SK-N-SH treated with all-trans-retinoic acid at 6 μM for 48 hours (cell line): ENCODE measurements around the gene PHF20.

ENCODE experiments used
- ESRRG ChIP-seq: fragments of 250-450 bp; sonication (Bioruptor Pico); IDR thresholded peaks from 2 replicates; pipeline ENCODE4 v1.6.1; 2021; ENCODE audit warnings: mild to moderate bottlenecking
- GLIS3 ChIP-seq: fragments of 250-450 bp; sonication (Bioruptor Pico); IDR thresholded peaks from 2 replicates; pipeline ENCODE4 v1.5.0; 2020; ENCODE audit warnings: mild to moderate bottlenecking, moderate library complexity
- RARB ChIP-seq: fragments of 250-450 bp; sonication (Bioruptor Pico); IDR thresholded peaks from 2 replicates; pipeline ENCODE4 v1.8.0; 2021; ENCODE audit warnings: mild to moderate bottlenecking, moderate library complexity
- TOX ChIP-seq: fragments of 250-450 bp; sonication (Bioruptor Pico); IDR thresholded peaks from 2 replicates; pipeline ENCODE4 v1.8.0; 2021; ENCODE audit warnings: mild to moderate bottlenecking, moderate library complexity, borderline replicate concordance
- ZC3H10 ChIP-seq: fragments of 250-450 bp; sonication (Bioruptor Pico); IDR thresholded peaks from 2 replicates; pipeline ENCODE4 v1.5.1; 2021; ENCODE audit warnings: mild to moderate bottlenecking, moderate library complexity
- ZFP3 ChIP-seq: fragments of 250-450 bp; sonication (Bioruptor Pico); IDR thresholded peaks from 2 replicates; pipeline ENCODE4 v1.5.0; 2020; ENCODE audit warnings: mild to moderate bottlenecking, moderate library complexity
- ZNF565 ChIP-seq: fragments of 450-650 bp; formaldehyde crosslinking; conservative IDR thresholded peaks from 2 replicates; pipeline ENCODE4 v1.5.0; 2020; ENCODE audit warnings: low read depth, mild to moderate bottlenecking, moderate library complexity
- ZNF8 ChIP-seq: fragments of 450-650 bp; formaldehyde crosslinking; IDR thresholded peaks from 2 replicates; pipeline ENCODE4 v1.5.0; 2020; ENCODE audit warnings: mild to moderate bottlenecking, moderate library complexity
- TF ChIP-seq, protein P1 (sequence below): fragments of 250-450 bp; sonication (Bioruptor Pico); IDR thresholded peaks from 2 replicates; pipeline ENCODE4 v1.5.1; 2021; ENCODE audit warnings: mild to moderate bottlenecking, moderate library complexity
- TF ChIP-seq, protein P2 (sequence below): fragments of 250-450 bp; sonication (Bioruptor Pico); IDR thresholded peaks from 2 replicates; pipeline ENCODE4 v1.5.1; 2020; ENCODE audit warnings: low read depth, mild to moderate bottlenecking, moderate library complexity
- TF ChIP-seq, protein P3 (sequence below): fragments of 250-450 bp; sonication (Bioruptor Pico); IDR thresholded peaks from 2 replicates; pipeline ENCODE4 v1.8.0; 2020; ENCODE audit warnings: mild to moderate bottlenecking, moderate library complexity, borderline replicate concordance
- TF ChIP-seq, protein P4 (sequence below): fragments of 250-450 bp; sonication (Bioruptor Pico); IDR thresholded peaks from 2 replicates; pipeline ENCODE4 v1.8.0; 2021; ENCODE audit warnings: low read depth, mild to moderate bottlenecking, moderate library complexity, borderline replicate concordance
- TF ChIP-seq, protein P5 (sequence below): fragments of 250-450 bp; sonication (Bioruptor Pico); IDR thresholded peaks from 2 replicates; pipeline ENCODE4 v1.5.0; 2020; ENCODE audit warnings: mild to moderate bottlenecking, moderate library complexity

DNA sequence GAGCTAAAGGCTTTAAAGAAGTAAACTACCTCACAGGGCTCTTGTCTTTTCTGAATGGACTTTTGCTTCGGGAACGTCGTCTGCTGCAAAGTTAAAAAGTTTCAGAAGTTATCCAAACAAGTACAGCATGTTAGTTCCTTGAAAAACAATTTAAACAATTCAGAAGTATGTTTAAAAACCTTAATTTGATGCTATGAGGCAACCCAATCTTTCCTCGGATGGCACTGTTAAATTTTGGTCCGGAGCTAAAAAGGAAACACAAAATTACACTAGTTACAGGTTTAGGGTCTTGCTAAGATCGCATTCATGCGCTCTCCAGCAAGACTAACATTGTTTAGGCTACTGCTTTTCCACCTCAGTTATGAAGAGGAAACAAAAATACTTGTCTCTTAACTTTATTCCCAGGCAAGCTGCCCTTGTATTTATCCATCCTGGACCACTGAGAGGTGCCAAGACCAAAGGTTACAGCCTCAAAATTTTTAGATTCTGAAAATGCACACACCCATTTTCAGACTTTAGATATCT is 42.5 kb upstream of the PHF20 start:
- TF ChIP-seq, protein P1, sequence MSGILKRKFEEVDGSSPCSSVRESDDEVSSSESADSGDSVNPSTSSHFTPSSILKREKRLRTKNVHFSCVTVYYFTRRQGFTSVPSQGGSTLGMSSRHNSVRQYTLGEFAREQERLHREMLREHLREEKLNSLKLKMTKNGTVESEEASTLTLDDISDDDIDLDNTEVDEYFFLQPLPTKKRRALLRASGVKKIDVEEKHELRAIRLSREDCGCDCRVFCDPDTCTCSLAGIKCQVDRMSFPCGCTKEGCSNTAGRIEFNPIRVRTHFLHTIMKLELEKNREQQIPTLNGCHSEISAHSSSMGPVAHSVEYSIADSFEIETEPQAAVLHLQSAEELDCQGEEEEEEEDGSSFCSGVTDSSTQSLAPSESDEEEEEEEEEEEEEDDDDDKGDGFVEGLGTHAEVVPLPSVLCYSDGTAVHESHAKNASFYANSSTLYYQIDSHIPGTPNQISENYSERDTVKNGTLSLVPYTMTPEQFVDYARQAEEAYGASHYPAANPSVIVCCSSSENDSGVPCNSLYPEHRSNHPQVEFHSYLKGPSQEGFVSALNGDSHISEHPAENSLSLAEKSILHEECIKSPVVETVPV = no peak
- TF ChIP-seq ZNF8 (CRISPR knock-in tag) = no peak
- no peak for TF ChIP-seq ZNF565 (CRISPR knock-in tag)
- TF ChIP-seq, protein P2, sequence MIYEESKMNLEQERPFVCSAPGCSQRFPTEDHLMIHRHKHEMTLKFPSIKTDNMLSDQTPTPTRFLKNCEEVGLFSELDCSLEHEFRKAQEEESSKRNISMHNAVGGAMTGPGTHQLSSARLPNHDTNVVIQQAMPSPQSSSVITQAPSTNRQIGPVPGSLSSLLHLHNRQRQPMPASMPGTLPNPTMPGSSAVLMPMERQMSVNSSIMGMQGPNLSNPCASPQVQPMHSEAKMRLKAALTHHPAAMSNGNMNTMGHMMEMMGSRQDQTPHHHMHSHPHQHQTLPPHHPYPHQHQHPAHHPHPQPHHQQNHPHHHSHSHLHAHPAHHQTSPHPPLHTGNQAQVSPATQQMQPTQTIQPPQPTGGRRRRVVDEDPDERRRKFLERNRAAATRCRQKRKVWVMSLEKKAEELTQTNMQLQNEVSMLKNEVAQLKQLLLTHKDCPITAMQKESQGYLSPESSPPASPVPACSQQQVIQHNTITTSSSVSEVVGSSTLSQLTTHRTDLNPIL (CRISPR knock-in tag) = no peak
- TF ChIP-seq GLIS3 (CRISPR knock-in tag) = no peak
- no peak for TF ChIP-seq ZFP3 (CRISPR knock-in tag)
- TF ChIP-seq TOX (CRISPR knock-in tag) = no peak
- no peak for TF ChIP-seq ESRRG
- TF ChIP-seq, protein P3, sequence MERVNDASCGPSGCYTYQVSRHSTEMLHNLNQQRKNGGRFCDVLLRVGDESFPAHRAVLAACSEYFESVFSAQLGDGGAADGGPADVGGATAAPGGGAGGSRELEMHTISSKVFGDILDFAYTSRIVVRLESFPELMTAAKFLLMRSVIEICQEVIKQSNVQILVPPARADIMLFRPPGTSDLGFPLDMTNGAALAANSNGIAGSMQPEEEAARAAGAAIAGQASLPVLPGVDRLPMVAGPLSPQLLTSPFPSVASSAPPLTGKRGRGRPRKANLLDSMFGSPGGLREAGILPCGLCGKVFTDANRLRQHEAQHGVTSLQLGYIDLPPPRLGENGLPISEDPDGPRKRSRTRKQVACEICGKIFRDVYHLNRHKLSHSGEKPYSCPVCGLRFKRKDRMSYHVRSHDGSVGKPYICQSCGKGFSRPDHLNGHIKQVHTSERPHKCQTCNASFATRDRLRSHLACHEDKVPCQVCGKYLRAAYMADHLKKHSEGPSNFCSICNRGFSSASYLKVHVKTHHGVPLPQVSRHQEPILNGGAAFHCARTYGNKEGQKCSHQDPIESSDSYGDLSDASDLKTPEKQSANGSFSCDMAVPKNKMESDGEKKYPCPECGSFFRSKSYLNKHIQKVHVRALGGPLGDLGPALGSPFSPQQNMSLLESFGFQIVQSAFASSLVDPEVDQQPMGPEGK (CRISPR knock-in tag) = no peak
- TF ChIP-seq RARB (CRISPR knock-in tag) = no peak
- no peak for TF ChIP-seq ZC3H10 (CRISPR knock-in tag)
- TF ChIP-seq, protein P4, sequence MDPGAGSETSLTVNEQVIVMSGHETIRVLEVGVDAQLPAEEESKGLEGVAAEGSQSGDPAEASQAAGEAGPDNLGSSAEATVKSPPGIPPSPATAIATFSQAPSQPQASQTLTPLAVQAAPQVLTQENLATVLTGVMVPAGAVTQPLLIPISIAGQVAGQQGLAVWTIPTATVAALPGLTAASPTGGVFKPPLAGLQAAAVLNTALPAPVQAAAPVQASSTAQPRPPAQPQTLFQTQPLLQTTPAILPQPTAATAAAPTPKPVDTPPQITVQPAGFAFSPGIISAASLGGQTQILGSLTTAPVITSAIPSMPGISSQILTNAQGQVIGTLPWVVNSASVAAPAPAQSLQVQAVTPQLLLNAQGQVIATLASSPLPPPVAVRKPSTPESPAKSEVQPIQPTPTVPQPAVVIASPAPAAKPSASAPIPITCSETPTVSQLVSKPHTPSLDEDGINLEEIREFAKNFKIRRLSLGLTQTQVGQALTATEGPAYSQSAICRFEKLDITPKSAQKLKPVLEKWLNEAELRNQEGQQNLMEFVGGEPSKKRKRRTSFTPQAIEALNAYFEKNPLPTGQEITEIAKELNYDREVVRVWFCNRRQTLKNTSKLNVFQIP (CRISPR knock-in tag) = no peak
- TF ChIP-seq, protein P5, sequence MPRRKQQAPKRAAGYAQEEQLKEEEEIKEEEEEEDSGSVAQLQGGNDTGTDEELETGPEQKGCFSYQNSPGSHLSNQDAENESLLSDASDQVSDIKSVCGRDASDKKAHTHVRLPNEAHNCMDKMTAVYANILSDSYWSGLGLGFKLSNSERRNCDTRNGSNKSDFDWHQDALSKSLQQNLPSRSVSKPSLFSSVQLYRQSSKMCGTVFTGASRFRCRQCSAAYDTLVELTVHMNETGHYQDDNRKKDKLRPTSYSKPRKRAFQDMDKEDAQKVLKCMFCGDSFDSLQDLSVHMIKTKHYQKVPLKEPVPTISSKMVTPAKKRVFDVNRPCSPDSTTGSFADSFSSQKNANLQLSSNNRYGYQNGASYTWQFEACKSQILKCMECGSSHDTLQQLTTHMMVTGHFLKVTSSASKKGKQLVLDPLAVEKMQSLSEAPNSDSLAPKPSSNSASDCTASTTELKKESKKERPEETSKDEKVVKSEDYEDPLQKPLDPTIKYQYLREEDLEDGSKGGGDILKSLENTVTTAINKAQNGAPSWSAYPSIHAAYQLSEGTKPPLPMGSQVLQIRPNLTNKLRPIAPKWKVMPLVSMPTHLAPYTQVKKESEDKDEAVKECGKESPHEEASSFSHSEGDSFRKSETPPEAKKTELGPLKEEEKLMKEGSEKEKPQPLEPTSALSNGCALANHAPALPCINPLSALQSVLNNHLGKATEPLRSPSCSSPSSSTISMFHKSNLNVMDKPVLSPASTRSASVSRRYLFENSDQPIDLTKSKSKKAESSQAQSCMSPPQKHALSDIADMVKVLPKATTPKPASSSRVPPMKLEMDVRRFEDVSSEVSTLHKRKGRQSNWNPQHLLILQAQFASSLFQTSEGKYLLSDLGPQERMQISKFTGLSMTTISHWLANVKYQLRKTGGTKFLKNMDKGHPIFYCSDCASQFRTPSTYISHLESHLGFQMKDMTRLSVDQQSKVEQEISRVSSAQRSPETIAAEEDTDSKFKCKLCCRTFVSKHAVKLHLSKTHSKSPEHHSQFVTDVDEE = no peak
